Uterus (tissue), 4 donors: Measurements from ENCODE around the gene PRKCSH. TPM values are rescaled to one million over a fixed set of nuclear protein-coding genes. Genes with fewer than 3 reads are reported as not detected.

Source experiments
- microRNA-seq: library from miRNA; unstranded; fragments of <30 nt; microRNA quantifications from one replicate; pipeline ENCODE4, GENCODE V29; 2016; ENCODE audit warnings: borderline microRNAs expressed, borderline replicate concordance
- small RNA-seq: library from RNA; depleted of rRNA; stranded (forward); fragments of <200 nt; gene quantifications from one replicate; pipeline ENCODE3, GENCODE V24; 2016
- total RNA-seq, 4 donors: library from RNA; depleted of rRNA in 3 of 4; stranded (reverse); fragments of >200 nt in 3 of 4; gene quantifications; one replicate each; pipeline versions ENCODE4 v1.1.0 to v1.2.4, GENCODE V29; 2014 to 2023
- donor health status: DM: yes; HTN: yes; CAD: no.

PRKCSH gene
- total RNA-seq, 4 donors from 2014 or later, result 65.3 to 228 (median 155) TPM

Small RNAs within 50 kb of the gene (microRNA-seq; reads per million reads assigned to microRNA genes)
- not detected for gene MIR7974

Small RNAs within 50 kb of the gene (small RNA-seq; reads per million reads assigned to genes)
- not detected for gene MIR7974
- gene RF00019, result not detected

Other genes with a start within 250 kb of the PRKCSH start
- 100 to 1,000 TPM; 326 to 762 (median 535) TPM for gene KANK2, start 238.1 kb upstream of the PRKCSH start, total RNA-seq
- 1 to 10 TPM in 1 of 4 donors, not detected in 3; 3.0 TPM for gene ANGPTL8, start 196.0 kb upstream of the PRKCSH start, total RNA-seq
- gene DOCK6, start 173.1 kb upstream of the PRKCSH start, total RNA-seq, result 10 to 100 TPM; 13.5 to 89.4 (median 38.6) TPM
- not detected for gene TSPAN16, start 139.5 kb upstream of the PRKCSH start, total RNA-seq
- 10 to 100 TPM; 14.3 to 61.6 (median 25.7) TPM for gene RAB3D, start 96.0 kb upstream of the PRKCSH start, total RNA-seq
- 100 to 1,000 TPM in 1 of 4 donors, 10 to 100 TPM in 3; 41.2 to 117 (median 77.4) TPM for gene TMEM205, start 89.4 kb upstream of the PRKCSH start, total RNA-seq
- gene CCDC159, start 89.1 kb upstream of the PRKCSH start, total RNA-seq, result 10 to 100 TPM in 3 of 4 donors, 1 to 10 TPM in 1; 1.2 to 46.2 (median 16.4) TPM
- gene PLPPR2, start 80.2 kb upstream of the PRKCSH start, total RNA-seq, result 10 to 100 TPM in 3 of 4 donors, 1 to 10 TPM in 1; 4.1 to 71.7 (median 23.7) TPM
- gene SWSAP1, start 61.0 kb upstream of the PRKCSH start, total RNA-seq, result 1 to 10 TPM in 1 of 4 donors, under 1 TPM in 3; 0.48 to 3.5 (median 0.68) TPM
- 1 to 10 TPM; 1.8 to 5.9 (median 4.1) TPM for gene EPOR, start 51.3 kb upstream of the PRKCSH start, total RNA-seq
- gene RGL3, start 16.3 kb upstream of the PRKCSH start, total RNA-seq, result 10 to 100 TPM in 3 of 4 donors, 1 to 10 TPM in 1; 1.0 to 19.0 (median 13.2) TPM
- 1 to 10 TPM in 1 of 4 donors, under 1 TPM in 1, not detected in 2; 0.48 to 4.4 TPM for gene ODAD3, start 514 bp upstream of the PRKCSH start, total RNA-seq
- 1 to 10 TPM in 1 of 4 donors, not detected in 3; 1.1 TPM for gene ELAVL3, start 45.4 kb downstream of the PRKCSH start, total RNA-seq
- gene ZNF653, start 70.2 kb downstream of the PRKCSH start, total RNA-seq, result 10 to 100 TPM in 1 of 4 donors, 1 to 10 TPM in 2, under 1 TPM in 1; 0.88 to 14.8 (median 6.3) TPM
- 100 to 1,000 TPM in 1 of 4 donors, 10 to 100 TPM in 3; 44.6 to 138 (median 58.2) TPM for gene ECSIT, start 93.5 kb downstream of the PRKCSH start, total RNA-seq
- gene CNN1, start 103.2 kb downstream of the PRKCSH start, total RNA-seq, result 1,000 to 10,000 TPM in 1 of 4 donors, 100 to 1,000 TPM in 3; 267 to 1,727 (median 599) TPM
- 10 to 100 TPM; 19.7 to 89.4 (median 38.9) TPM for gene ELOF1, start 123.6 kb downstream of the PRKCSH start, total RNA-seq
- gene ACP5, start 142.0 kb downstream of the PRKCSH start, total RNA-seq, result 1 to 10 TPM; 2.5 to 7.7 (median 5.8) TPM
- gene ZNF627, start 161.8 kb downstream of the PRKCSH start, total RNA-seq, result 10 to 100 TPM; 20.6 to 70.6 (median 36.0) TPM